ENCODE results near the gene NEK5. TPM values are rescaled to one million over a fixed set of nuclear protein-coding genes. Genes with fewer than 3 reads are reported as not detected.
"Not testable (repeated sequence)": the region's sequence is repeated elsewhere in the genome, so short reads cannot be mapped to it uniquely, and the experiment has no call there.

The NEK5 gene
- total RNA-seq, 3 donors from 2014 or later: 0.08 TPM; not detected in 2

DNA sequence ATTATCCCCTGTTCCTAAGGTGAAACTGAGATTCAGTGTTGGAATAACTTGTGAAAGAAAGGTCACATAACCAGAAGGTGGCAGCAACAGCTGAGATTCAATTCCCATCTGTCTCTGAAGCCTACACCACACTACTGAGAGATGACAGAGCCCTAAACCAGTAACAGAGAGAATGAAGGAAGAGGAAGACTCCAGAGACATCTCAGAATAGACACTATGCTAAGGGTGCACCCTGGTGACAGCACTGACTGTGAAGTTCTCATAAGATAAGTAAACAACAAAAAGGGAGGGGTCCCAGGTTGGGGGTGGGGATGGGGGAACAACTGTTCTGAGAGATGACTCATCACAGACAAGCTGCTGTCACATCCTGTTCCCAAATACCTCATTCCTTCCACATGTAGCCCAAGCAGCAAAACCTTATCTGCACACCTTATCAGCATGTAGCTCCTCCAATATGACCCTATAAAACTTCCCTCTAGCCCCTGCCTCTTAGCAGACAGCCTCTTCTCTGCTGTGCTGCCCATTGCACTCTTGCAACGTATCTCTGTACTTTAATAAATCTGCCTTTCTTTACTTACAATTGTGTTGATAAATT, 57.8 kb downstream of the NEK5 start:
- Mint-ChIP-seq H3K27me3 (ENCODE audit: low read depth) (peaks cover 31% of the 10 kb centered on the region), H3K36me3 (ENCODE audit: insufficient read depth) (no peaks in the 10 kb centered on the region), H3K4me1 (ENCODE audit: low read depth) (peaks cover 2% of the 10 kb centered on the region), H3K4me3 (no peak overlapping the region), H3K9me3 (peaks cover 18% of the 10 kb centered on the region)
- ATAC-seq: no peak
- DNase-seq: peak; percentile 9

DNA sequence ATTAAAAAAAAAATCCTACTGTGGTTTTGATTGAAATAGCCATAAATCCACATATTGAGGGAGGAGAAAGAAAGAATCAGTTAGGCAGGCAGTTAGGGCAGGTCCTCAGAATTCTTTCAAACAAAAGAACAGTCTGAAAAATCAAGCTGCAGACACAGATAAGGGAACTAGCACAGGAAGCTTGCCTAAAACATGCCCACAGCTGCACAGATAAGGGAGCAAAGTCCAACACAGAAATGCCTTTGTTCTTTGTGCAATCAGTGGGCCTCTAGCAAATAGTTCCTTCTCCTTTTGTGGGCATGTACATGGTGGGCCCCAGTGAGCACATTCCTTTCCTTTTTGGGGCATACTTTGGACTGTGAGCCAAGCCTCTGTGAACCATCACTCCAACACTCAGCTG, 61.6 kb downstream of the NEK5 start:
- no peak for DNase-seq
- no peaks in the 10 kb centered on the region for H3K36me3 Mint-ChIP-seq (ENCODE audit: insufficient read depth)
- ATAC-seq: no peak
- H3K4me1 Mint-ChIP-seq (ENCODE audit: low read depth): peaks cover 2% of the 10 kb centered on the region
- H3K9me3 Mint-ChIP-seq: peaks cover 18% of the 10 kb centered on the region
- H3K27me3 Mint-ChIP-seq (ENCODE audit: low read depth): peaks cover 20% of the 10 kb centered on the region
- no peak overlapping the region for H3K4me3 Mint-ChIP-seq

DNA sequence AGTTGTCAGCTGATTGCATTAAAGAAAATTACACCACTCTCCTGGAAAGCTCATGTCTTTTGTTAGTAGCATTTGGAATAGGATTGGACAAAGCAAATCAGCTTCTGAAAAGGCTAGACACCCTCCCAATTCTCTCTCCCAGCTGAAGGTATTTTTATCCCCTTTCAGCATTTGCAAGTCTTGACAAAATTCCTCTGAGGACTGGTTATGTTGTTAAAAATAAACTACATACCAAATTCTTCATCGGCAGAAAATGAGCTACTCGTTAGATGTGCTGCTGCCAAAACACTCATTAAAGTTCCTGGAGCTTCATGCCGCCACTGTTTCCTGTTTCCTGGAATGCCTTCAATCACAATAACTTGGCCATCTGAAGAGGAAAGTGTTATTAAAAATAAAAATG, 67.3 kb downstream of the NEK5 start:
- Mint-ChIP-seq H3K4me1 (ENCODE audit: low read depth) (no peaks in the 10 kb centered on the region), H3K27me3 (ENCODE audit: low read depth) (no peaks in the 10 kb centered on the region), H3K36me3 (ENCODE audit: insufficient read depth) (no peaks in the 10 kb centered on the region), H3K9me3 (peaks cover 9% of the 10 kb centered on the region), H3K4me3 (no peak overlapping the region)
- ATAC-seq: no peak
- DNase-seq: no peak

DNA sequence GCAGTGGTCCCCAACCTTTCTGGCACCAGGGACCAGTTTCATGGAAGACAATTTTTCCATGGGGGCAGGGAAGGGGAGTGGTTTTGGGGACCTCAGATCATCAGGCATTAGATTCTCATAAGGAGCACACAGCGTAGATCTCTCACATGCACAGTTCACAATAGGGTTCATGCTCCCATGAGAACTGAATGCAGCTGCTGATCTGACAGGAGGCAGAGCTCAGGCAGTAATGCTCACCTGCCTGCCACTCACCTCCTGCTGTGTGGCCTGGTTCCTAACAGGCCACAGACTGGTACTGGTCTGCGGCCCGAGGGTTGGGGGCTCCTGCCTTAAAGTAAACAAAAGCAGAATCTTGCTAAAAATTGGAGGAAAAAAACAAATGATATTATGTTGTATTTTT, 67.8 kb downstream of the NEK5 start:
- not testable (repeated sequence) for H3K4me3 Mint-ChIP-seq; ATAC-seq; H3K36me3 Mint-ChIP-seq (ENCODE audit: insufficient read depth); H3K27me3 Mint-ChIP-seq (ENCODE audit: low read depth); DNase-seq; H3K9me3 Mint-ChIP-seq; H3K4me1 Mint-ChIP-seq (ENCODE audit: low read depth)

DNA sequence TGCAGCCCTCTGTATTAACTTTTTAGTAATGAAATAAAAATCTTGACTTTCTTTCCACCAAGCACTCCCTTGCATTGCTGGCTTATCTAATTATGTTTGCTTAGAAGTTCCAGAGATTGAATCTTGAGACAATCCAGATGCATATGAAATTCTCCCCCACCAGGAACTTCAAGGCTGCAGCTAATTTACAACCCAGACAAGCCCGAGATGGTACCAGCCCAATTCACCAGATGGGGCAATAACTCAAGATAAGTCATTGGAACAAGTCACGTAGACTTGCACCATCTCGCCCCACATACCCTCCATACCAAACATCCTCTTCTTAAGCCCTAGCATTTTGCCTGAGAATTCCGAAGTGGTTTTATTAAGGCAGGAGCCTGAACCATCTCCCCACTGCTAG, 75.4 kb downstream of the NEK5 start:
- Mint-ChIP-seq H3K36me3 (ENCODE audit: insufficient read depth) (peaks cover 5% of the 10 kb centered on the region), H3K9me3 (peaks cover 26% of the 10 kb centered on the region), H3K4me3 (no peak overlapping the region), H3K4me1 (ENCODE audit: low read depth) (no peaks in the 10 kb centered on the region), H3K27me3 (ENCODE audit: low read depth) (peaks cover 11% of the 10 kb centered on the region)
- DNase-seq (no peak), ATAC-seq (no peak)

DNA sequence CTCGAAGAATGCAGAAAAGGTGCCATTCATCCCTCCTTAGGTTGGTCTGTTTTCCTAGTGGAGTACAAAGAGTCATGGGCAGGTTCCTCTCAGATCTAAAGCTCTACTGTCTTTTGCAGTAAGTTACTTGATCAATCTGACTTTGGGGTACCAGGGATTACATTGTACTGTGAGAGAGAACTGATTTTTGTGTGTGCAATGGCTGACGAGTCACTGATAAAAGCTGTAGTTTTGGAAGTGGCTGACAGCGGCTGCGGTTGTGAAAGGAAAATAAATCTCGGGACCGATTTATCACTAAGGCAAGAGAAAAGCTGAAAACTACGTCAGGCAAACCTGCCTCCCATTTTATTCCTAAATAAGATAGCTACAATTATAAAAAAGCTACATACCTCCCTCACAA, 77.5 kb downstream of the NEK5 start:
- no peak for ATAC-seq
- peaks cover 5% of the 10 kb centered on the region for H3K36me3 Mint-ChIP-seq (ENCODE audit: insufficient read depth)
- peaks cover 11% of the 10 kb centered on the region for H3K27me3 Mint-ChIP-seq (ENCODE audit: low read depth)
- peaks cover 26% of the 10 kb centered on the region for H3K9me3 Mint-ChIP-seq
- no peaks in the 10 kb centered on the region for H3K4me1 Mint-ChIP-seq (ENCODE audit: low read depth)
- DNase-seq: no peak
- no peak overlapping the region for H3K4me3 Mint-ChIP-seq

DNA sequence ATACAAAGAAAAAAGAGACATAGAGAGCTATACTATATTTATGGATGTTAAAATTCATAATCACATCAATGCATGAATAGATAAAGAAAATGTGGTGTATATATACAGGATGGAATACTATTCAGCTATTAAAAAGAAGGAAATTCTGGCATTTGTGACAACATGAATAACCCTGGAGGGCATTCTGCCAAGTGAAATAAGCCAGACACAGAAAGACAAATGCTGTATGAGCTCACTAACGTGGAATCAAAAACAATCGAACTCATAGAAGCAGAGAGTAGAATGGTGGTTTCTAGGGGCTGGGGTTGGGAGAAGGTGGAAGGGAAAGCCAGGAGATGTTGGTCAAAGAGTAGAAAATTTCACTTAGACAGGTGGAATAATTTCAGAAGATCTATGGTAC, 80.4 kb downstream of the NEK5 start:
- Mint-ChIP-seq H3K9me3 (peaks cover 20% of the 10 kb centered on the region), H3K36me3 (ENCODE audit: insufficient read depth) (peaks cover 10% of the 10 kb centered on the region), H3K4me3 (no peak overlapping the region), H3K4me1 (ENCODE audit: low read depth) (no peaks in the 10 kb centered on the region), H3K27me3 (ENCODE audit: low read depth) (peaks cover 10% of the 10 kb centered on the region)
- DNase-seq (no peak), ATAC-seq (no peak)

DNA sequence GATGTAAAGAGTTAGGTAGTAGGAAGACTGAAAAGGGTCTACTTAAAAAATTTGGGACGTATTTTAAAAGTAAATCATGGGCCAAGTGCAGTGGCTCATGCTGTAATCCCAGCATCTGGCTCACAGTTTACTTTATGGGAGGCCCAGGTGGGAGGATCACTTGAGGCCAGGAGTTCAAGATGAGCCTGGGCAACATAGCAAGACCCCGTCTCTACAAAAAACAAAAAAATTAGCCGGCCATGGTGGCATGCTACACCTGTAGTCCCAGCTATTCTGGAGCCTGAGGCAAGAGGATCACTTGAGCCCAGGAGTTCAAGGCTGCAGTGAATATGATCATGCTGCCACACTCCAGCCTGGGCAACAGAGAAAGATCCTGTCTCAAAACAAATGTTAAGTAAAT, 81.4 kb downstream of the NEK5 start:
- no peaks in the 10 kb centered on the region for H3K4me1 Mint-ChIP-seq (ENCODE audit: low read depth)
- peaks cover 10% of the 10 kb centered on the region for H3K36me3 Mint-ChIP-seq (ENCODE audit: insufficient read depth)
- H3K9me3 Mint-ChIP-seq: peaks cover 20% of the 10 kb centered on the region
- H3K4me3 Mint-ChIP-seq: no peak overlapping the region
- H3K27me3 Mint-ChIP-seq (ENCODE audit: low read depth): peaks cover 7% of the 10 kb centered on the region
- DNase-seq (no peak), ATAC-seq (no peak)

DNA sequence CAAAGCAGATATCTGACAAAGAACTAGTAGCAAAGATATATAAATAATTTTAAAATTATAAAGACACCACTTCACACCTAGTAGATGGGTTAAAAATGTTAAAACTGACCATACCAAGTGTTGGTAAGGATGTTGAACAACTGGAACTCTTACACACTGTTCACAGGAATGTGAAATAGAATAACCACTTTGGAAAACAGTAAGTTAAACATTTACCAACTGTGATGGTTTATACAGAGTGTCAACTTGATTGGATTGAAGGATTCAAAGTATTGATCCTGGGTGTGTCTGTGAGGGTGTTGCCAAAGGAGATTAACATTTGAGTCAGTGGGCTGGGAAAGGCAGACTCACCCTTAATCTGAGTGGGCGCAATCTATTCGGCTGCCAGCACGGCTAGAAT, 85.2 kb downstream of the NEK5 start:
- H3K27me3 Mint-ChIP-seq (ENCODE audit: low read depth): no peaks in the 10 kb centered on the region
- peaks cover 8% of the 10 kb centered on the region for H3K36me3 Mint-ChIP-seq (ENCODE audit: insufficient read depth)

DNA sequence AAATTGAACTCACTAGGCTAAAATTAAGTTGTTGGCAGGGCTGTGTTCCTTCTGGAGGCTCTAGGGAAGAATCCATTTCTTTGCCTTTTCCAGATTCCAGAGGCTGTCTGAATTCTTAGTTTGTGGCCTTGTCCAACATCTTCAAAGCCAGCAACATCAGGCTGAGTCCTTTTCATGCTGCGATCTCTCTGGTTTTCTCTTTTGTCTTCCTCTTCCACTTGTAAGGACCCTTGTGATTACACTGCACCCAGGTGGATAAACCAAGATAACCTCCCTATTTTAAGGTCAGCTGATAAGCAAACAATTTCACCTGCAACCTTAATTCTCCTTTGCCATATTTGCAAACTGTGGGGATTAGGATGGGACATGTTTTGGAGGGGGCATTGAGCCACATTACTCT, 92.8 kb downstream of the NEK5 start:
- Mint-ChIP-seq H3K36me3 (ENCODE audit: insufficient read depth) (peaks cover 3% of the 10 kb centered on the region), H3K9me3 (peaks cover 3% of the 10 kb centered on the region), H3K27me3 (ENCODE audit: low read depth) (no peaks in the 10 kb centered on the region), H3K4me3 (no peak overlapping the region), H3K4me1 (ENCODE audit: low read depth) (no peaks in the 10 kb centered on the region)
- DNase-seq (no peak), ATAC-seq (no peak)

More for the DNA sequence above, 85.2 kb downstream of the NEK5 start:
- Mint-ChIP-seq H3K9me3 (peaks cover 7% of the 10 kb centered on the region), H3K4me1 (ENCODE audit: low read depth) (no peaks in the 10 kb centered on the region), H3K4me3 (no peak overlapping the region)
- DNase-seq: no peak
- no peak for ATAC-seq

DNA sequence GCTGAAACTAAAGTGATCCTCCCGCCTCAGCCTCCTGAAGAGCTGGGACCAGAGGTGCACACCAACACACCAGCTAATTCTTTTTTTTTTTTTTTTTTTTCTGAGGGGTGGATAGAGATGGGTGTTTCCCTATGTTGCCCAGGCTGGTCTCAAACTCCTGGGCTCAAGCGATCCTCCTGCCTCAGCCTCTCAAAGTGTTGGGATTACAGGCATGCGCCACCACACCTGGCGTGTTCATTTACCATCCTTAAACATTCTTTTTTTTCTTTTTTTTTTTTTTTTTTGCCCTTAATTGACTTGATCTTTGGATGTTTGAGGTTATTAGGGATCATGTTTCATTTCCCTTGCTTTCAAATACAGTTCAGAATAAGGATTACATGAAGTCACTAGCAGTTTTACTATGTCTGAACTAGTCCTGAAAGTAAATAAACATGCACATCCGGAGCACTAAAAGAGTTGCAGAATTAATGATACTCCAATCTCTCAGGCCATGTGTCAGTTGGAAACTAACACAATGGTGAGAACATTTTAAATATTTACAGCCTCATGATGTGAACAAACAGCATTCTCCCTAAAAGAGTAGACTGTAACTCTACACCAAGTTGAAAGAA, 94.2 kb downstream of the NEK5 start:
- Mint-ChIP-seq H3K9me3 (peaks cover 11% of the 10 kb centered on the region), H3K4me3 (no peak overlapping the region), H3K27me3 (ENCODE audit: low read depth) (no peaks in the 10 kb centered on the region), H3K4me1 (ENCODE audit: low read depth) (no peaks in the 10 kb centered on the region), H3K36me3 (ENCODE audit: insufficient read depth) (peaks cover 7% of the 10 kb centered on the region)
- no peak for ATAC-seq
- DNase-seq: no peak

DNA sequence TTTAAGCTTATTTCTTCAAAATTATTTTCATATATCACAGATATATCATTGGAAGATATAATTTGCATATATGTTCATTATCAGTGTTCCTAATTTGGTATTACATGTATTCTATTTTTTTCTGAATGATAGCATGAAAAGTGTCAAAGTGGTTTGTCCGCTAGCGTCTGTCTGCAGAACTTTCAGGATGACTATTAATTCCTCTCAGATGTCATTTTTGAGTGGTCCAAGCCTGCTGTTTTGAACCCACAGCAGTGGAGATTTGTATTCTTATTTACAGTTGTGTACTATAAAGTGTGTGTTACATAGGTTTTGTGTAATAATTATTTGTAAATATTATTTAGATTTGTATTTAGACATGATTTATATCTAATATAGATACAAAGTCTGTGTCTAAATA, 95.8 kb downstream of the NEK5 start:
- no peak for ATAC-seq

DNA sequence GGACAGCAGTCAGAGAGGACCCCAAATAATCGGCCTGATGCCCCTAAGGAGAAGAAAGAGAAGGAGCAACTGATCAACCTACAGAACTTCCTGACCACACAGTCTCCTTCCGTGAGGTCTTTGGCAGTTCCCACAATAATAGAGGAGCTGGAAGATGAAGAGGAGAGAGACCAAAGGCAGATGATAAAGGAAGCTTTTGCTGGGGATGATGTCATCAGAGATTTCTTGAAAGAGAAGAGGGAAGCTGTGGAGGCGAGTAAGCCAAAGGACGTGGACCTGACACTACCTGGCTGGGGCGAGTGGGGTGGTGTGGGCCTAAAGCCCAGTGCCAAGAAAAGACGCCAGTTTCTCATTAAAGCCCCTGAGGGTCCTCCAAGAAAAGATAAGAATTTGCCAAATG, 98.5 kb downstream of the NEK5 start:
- not testable (repeated sequence) for ATAC-seq; DNase-seq; H3K27me3 Mint-ChIP-seq (ENCODE audit: low read depth); H3K4me3 Mint-ChIP-seq
- Mint-ChIP-seq H3K4me1 (ENCODE audit: low read depth) (peaks cover 16% of the 10 kb centered on the region), H3K9me3 (peaks cover 18% of the 10 kb centered on the region), H3K36me3 (ENCODE audit: insufficient read depth) (peaks cover 42% of the 10 kb centered on the region)

More for the DNA sequence above, 95.8 kb downstream of the NEK5 start:
- Mint-ChIP-seq H3K4me1 (ENCODE audit: low read depth) (peaks cover 2% of the 10 kb centered on the region), H3K9me3 (peaks cover 15% of the 10 kb centered on the region), H3K27me3 (ENCODE audit: low read depth) (no peaks in the 10 kb centered on the region), H3K36me3 (ENCODE audit: insufficient read depth) (peaks cover 18% of the 10 kb centered on the region), H3K4me3 (no peak overlapping the region)
- DNase-seq: no peak

DNA sequence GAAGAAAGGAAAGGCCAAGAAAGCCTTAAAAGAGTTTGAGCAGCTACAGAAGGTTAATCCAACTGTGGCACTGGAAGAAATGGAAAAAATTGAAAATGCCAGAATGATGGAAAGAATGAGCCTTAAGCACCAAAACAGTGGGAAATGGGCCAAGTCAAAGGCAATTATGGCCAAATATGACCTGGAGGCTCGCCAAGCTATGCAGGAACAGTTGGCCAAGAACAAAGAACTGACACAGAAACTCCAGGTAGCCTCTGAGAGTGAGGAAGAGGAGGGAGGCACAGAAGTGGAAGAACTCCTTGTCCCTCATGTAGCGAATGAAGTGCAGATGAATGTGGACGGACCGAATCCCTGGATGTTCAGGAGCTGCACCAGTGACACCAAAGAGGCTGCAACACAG, 99.3 kb downstream of the NEK5 start:
- Mint-ChIP-seq H3K27me3 (ENCODE audit: low read depth) (no peaks in the 10 kb centered on the region), H3K4me3 (no peak overlapping the region), H3K4me1 (ENCODE audit: low read depth) (peaks cover 18% of the 10 kb centered on the region), H3K9me3 (peaks cover 18% of the 10 kb centered on the region), H3K36me3 (ENCODE audit: insufficient read depth) (peaks cover 48% of the 10 kb centered on the region)
- no peak for ATAC-seq
- no peak for DNase-seq

DNA sequence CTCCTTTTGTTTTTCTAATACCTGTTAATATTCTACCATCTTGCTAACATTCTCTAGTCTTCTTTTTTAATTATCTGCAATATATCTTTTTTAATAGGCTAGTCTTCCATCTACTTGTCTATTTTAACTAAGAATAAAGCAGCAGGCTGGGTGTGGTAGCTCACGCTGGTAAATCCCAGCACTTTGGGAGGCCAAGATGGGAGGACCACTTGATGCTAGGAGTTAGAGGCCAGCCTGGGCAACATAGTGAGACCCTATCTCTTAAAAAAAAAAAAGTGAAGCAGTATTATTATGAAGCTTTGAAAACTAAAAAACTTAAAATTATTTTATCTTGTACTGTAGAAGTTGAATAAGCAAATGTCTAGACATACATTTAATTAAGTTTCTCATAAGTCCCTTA, 101.0 kb downstream of the NEK5 start:
- ATAC-seq (no peak), DNase-seq (no peak)
- peaks cover 18% of the 10 kb centered on the region for H3K4me1 Mint-ChIP-seq (ENCODE audit: low read depth)
- peaks cover 18% of the 10 kb centered on the region for H3K9me3 Mint-ChIP-seq
- H3K27me3 Mint-ChIP-seq (ENCODE audit: low read depth): no peaks in the 10 kb centered on the region
- H3K4me3 Mint-ChIP-seq: no peak overlapping the region
- H3K36me3 Mint-ChIP-seq (ENCODE audit: insufficient read depth): peaks cover 58% of the 10 kb centered on the region
